OCI-LY3 (cell line): ENCODE results near the gene KRT16.
"Not testable (repeated sequence)": the region's sequence is repeated elsewhere in the genome, so short reads cannot be mapped to it uniquely, and the experiment has no call there.

Experiments used
- H2AFZ ChIP-seq: fragments of 200-600, 300-600 bp; shearing (Covaris generic); 2 replicates; pipeline ENCODE4 v1.6.0; 2014; ENCODE audit warnings: antibody characterized with exemption, low read depth, low read length
- H3K27ac ChIP-seq: fragments of 200-600, 300-600 bp; sonication (generic); 2 replicates; pipeline ENCODE4 v1.5.1; 2014; ENCODE audit warnings: mild to moderate bottlenecking, low read length, moderate library complexity, mixed read lengths
- H3K27me3 ChIP-seq: fragments of 200-600, 300-600 bp; sonication (generic); 2 replicates; pipeline ENCODE4 v1.6.1; 2014; ENCODE audit warnings: low read depth, low read length, mixed read lengths
- H3K36me3 ChIP-seq: fragments of 200-600, 300-600 bp; sonication (generic); replicated peaks from 2 replicates; pipeline ENCODE3; 2014; ENCODE audit warnings: low read depth, low read length, mixed read lengths
- H3K4me1 ChIP-seq: fragments of 300-600, 200-600 bp; sonication (generic); 2 replicates; pipeline ENCODE4 v1.6.1; 2014; ENCODE audit warnings: low read length, mixed read lengths
- H3K4me2 ChIP-seq: fragments of 200-600, 300-600 bp; sonication (generic); 2 replicates; pipeline ENCODE4 v1.6.1; 2014; ENCODE audit warnings: low read length, mixed read lengths
- H3K4me3 ChIP-seq: fragments of 300-600, 200-600 bp; sonication (generic); 2 replicates; pipeline ENCODE4 v1.5.1; 2014; ENCODE audit warnings: antibody characterized with exemption, mild to moderate bottlenecking, low read length, moderate library complexity
- H3K79me2 ChIP-seq: fragments of 300-600, 200-600 bp; shearing (Covaris generic); 2 replicates; pipeline ENCODE4 v1.6.1; 2014; ENCODE audit warnings: mild to moderate bottlenecking, low read length, mixed read lengths
- H3K9ac ChIP-seq: fragments of 300-600, 200-600 bp; shearing (Covaris generic); 2 replicates; pipeline ENCODE4 v1.6.0; 2014; ENCODE audit warnings: mild to moderate bottlenecking, low read length, moderate library complexity
- H3K9me3 ChIP-seq: fragments of 200-600, 300-600 bp; shearing (Covaris generic); 2 replicates; pipeline ENCODE4 v1.6.1; 2014; ENCODE audit warnings: low read length, mixed read lengths; ENCODE audit not compliant: insufficient read depth
- H4K20me1 ChIP-seq: fragments of 200-600, 300-600 bp; sonication (generic); 2 replicates; pipeline ENCODE4 v1.6.1; 2016; ENCODE audit warnings: low read length, mixed read lengths; ENCODE audit not compliant: insufficient read depth
- EZH2phosphoT487 ChIP-seq: fragments of 200-600 bp; shearing (Covaris generic); IDR thresholded peaks from 2 replicates; pipeline ENCODE4 v1.6.1; 2018; ENCODE audit warnings: antibody characterized with exemption, mixed run types, low read depth
- TF ChIP-seq, protein P1 (sequence below): fragments of 200-600, 300-600 bp; sonication (generic); IDR thresholded peaks from 2 replicates; pipeline ENCODE4 v1.5.1; 2014; ENCODE audit warnings: antibody characterized with exemption, low read length, low read depth

The KRT16 gene

GRCh38 chr17:41624208-41625101, 11.9 kb upstream of the KRT16 start, which contains the start of gene KRT17:
TSS of gene KRT17 (minus strand) at chr17:41624575. CDS start at chr17:41624509, 66 bp downstream.
- Histone ChIP-seq H2AFZ (no peak within 1 kb of the TSS), H4K20me1 (no peaks in the 10 kb centered on the region), H3K27ac (no peak within 1 kb of the TSS), H3K9me3 (no peaks in the 10 kb centered on the region), H3K4me1 (no peaks in the 10 kb centered on the region), H3K79me2 (no peaks in the 10 kb centered on the region), H3K9ac (no peak within 1 kb of the TSS), H3K4me2 (no peak within 1 kb of the TSS), H3K36me3 (no peaks in the 10 kb centered on the region), H3K4me3 (no peak within 1 kb of the TSS), H3K27me3 (0 out of 2 replicates have a peak, but pooled peaks cover 4% of the 10 kb centered on the region)
- no peak for TF ChIP-seq EZH2phosphoT487
- TF ChIP-seq, protein P1, sequence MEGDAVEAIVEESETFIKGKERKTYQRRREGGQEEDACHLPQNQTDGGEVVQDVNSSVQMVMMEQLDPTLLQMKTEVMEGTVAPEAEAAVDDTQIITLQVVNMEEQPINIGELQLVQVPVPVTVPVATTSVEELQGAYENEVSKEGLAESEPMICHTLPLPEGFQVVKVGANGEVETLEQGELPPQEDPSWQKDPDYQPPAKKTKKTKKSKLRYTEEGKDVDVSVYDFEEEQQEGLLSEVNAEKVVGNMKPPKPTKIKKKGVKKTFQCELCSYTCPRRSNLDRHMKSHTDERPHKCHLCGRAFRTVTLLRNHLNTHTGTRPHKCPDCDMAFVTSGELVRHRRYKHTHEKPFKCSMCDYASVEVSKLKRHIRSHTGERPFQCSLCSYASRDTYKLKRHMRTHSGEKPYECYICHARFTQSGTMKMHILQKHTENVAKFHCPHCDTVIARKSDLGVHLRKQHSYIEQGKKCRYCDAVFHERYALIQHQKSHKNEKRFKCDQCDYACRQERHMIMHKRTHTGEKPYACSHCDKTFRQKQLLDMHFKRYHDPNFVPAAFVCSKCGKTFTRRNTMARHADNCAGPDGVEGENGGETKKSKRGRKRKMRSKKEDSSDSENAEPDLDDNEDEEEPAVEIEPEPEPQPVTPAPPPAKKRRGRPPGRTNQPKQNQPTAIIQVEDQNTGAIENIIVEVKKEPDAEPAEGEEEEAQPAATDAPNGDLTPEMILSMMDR = no peak

- H3K27me3 ChIP-seq, H3K4me1 ChIP-seq, H3K9ac ChIP-seq, H3K79me2 ChIP-seq, H3K27ac ChIP-seq, H4K20me1 ChIP-seq, H3K4me2 ChIP-seq, H3K36me3 ChIP-seq, H2AFZ ChIP-seq, H3K4me3 ChIP-seq, H3K9me3 ChIP-seq: not testable (repeated sequence)
Measured at GRCh38 chr17:41623184-41623861, 10.8 kb upstream of the KRT16 start.

DNA sequence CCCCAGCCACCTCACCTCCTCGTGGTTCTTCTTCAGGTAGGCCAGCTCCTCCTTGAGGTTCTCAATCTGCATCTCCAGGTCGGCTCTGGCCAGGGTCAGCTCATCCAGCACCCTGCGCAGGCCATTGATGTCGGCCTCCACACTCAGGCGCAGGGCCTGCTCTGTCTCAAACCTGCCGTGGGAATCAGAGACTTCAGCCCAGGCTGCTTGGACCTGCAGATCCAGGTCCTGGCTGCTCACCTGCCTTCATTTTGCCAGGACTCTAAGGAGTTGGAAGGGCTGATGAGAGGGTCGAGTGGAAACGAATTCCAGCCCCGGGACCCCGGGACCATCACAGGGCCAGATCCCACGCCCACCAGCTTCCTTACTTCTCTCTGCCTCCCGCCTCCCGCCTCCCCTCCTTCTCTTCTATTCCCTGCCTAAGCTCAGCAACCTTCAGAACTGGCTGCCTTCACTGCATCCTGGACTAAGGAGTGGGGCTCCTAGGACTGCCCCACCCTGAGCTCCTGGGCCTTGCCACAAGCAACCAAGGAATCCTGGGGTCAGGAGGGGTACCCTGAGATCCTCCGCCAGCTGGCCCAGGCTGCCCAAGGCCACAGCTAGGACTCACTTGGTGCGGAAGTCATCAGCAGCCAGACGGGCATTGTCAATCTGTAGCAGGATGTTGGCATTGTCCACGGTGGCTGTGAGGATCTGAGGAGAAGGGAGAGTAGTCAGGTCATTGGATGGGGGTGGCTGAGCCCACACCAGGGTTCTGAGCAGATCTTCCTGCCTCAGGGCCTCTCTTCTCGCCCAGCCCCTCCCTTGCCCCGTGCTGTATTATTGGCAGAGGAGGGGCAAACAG, 10.0 kb upstream of the KRT16 start:
- H3K27me3 ChIP-seq, H3K27ac ChIP-seq, H3K4me2 ChIP-seq, H4K20me1 ChIP-seq, H3K4me1 ChIP-seq, H3K9me3 ChIP-seq, H3K79me2 ChIP-seq, H3K9ac ChIP-seq, H2AFZ ChIP-seq, H3K36me3 ChIP-seq, H3K4me3 ChIP-seq: not testable (repeated sequence)

- no peak overlapping the region for H3K9ac ChIP-seq
- H2AFZ ChIP-seq = no peak overlapping the region
- H3K4me2 ChIP-seq = no peak overlapping the region
- TF ChIP-seq EZH2phosphoT487 = no peak
- TF ChIP-seq, protein P1 = no peak
- no peaks in the 10 kb centered on the region for H3K79me2 ChIP-seq
- no peak overlapping the region for H3K4me3 ChIP-seq
- peaks cover 10% of the 10 kb centered on the region; the same call in 1 of the 2 replicates for H3K27me3 ChIP-seq
- H4K20me1 ChIP-seq = no peaks in the 10 kb centered on the region
- H3K36me3 ChIP-seq = no peaks in the 10 kb centered on the region
- H3K9me3 ChIP-seq = no peaks in the 10 kb centered on the region
- no peaks in the 10 kb centered on the region for H3K4me1 ChIP-seq
- H3K27ac ChIP-seq = no peak overlapping the region
Measured at GRCh38 chr17:41621916-41622315, 9.3 kb upstream of the KRT16 start.

DNA sequence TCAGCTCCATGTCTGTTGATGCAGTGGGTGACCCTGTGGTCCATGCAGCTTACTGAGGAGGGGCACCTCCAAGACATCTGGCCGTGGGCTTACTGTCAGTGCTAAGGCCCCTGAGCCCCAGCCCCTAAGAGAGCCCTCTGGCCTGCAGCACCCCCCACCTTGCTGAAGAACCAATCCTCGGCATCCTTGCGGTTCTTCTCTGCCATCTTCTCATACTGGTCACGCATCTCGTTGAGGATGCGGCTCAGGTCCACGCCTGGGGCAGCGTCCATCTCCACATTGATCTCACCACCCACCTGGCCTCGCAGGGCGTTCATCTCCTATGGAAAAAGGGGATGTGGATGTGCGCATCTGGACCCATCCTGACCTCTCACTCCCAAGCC, 8.9 kb upstream of the KRT16 start:
- not testable (repeated sequence) for H3K27ac ChIP-seq, H3K9me3 ChIP-seq, H3K36me3 ChIP-seq, H4K20me1 ChIP-seq, H3K4me3 ChIP-seq, H3K9ac ChIP-seq, H3K4me1 ChIP-seq, H3K79me2 ChIP-seq, H3K4me2 ChIP-seq, H2AFZ ChIP-seq
- peaks cover 13% of the 10 kb centered on the region; the same call in 1 of the 2 replicates for H3K27me3 ChIP-seq
